ENCODE results near the gene EME2.

The EME2 gene

DNA sequence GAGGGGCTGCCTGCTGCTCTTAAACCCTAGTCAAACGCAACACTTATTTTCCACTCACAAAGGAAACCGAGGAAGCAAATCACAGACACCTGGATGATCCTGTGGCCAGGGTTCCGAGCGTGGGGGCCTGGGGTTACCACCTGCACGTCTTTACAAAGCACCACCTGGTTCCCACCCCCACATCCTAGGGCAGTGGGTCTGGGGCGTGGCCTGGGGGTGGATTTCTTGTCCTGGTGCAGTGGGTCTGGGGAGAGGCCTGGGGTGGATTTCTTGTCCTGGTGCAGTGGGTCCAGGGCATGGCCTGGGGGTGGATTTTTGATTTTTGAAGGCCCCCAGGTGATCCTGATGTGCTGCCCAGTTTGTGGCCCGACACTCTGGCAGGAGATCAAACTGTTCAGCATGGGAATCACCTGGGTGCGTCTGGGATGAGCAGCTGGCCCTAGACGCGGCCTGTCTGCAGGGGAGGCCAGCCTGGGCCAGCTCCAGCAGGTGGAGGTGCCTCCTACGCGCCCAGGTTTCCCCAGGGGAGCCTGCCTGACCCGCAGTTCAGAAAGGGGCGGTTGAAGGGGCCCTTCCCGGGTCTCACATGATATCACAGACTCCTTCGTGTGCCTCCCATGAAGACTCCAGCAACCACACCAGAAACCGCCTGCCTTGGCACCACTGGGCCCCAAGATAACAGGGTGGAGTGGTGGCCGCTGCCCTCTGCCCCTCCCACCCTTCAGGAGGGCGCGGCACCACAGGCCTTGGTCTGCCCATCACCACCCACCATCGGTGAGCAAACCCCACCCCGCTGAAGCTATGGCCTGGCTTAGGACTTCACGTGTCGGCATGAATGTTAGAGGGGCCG, 47.7 kb downstream of the EME2 start:
- Histone ChIP-seq H3K27ac (no peak overlapping the region), H3K4me1 (peaks cover 0 to 17% (median 13%) of the 10 kb centered on the region in 4 donors), H3K36me3 (peaks cover 60 to 77% (median 68%) of the 10 kb centered on the region in 3 donors), H3K4me3 (no peak overlapping the region), H3K27me3 (no peaks in the 10 kb centered on the region), H3K9me3 (no peaks in the 10 kb centered on the region)
- DNase-seq: no peak
- TF ChIP-seq, protein P1, sequence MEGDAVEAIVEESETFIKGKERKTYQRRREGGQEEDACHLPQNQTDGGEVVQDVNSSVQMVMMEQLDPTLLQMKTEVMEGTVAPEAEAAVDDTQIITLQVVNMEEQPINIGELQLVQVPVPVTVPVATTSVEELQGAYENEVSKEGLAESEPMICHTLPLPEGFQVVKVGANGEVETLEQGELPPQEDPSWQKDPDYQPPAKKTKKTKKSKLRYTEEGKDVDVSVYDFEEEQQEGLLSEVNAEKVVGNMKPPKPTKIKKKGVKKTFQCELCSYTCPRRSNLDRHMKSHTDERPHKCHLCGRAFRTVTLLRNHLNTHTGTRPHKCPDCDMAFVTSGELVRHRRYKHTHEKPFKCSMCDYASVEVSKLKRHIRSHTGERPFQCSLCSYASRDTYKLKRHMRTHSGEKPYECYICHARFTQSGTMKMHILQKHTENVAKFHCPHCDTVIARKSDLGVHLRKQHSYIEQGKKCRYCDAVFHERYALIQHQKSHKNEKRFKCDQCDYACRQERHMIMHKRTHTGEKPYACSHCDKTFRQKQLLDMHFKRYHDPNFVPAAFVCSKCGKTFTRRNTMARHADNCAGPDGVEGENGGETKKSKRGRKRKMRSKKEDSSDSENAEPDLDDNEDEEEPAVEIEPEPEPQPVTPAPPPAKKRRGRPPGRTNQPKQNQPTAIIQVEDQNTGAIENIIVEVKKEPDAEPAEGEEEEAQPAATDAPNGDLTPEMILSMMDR (IDR thresholded peaks at IDR 0.05): no peak
- intact Hi-C loops (cut with DNase I; ENCODE audit: low total_unique reads): no loop called here

- H3K4me3 ChIP-seq: no peak overlapping the region
- peaks cover 0 to 23% (median 17%) of the 10 kb centered on the region in 4 donors for H3K4me1 ChIP-seq
- H3K27me3 ChIP-seq: no peaks in the 10 kb centered on the region
- no peak overlapping the region for H3K27ac ChIP-seq
- TF ChIP-seq, protein P1 (IDR thresholded peaks at IDR 0.05): no peak
- H3K36me3 ChIP-seq: peaks cover 59 to 71% (median 64%) of the 10 kb centered on the region in 3 donors
- no peak for DNase-seq
- H3K9me3 ChIP-seq: no peaks in the 10 kb centered on the region
- intact Hi-C loops (cut with DNase I; ENCODE audit: low total_unique reads): no loop called here
Observed at GRCh38 chr16:1820946-1821290, 48.3 kb downstream of the EME2 start.

GRCh38 chr16:1821861-1822611, 49.4 kb downstream of the EME2 start:
- Histone ChIP-seq H3K4me3 (no peak overlapping the region), H3K4me1 (peaks cover 0 to 25% (median 18%) of the 10 kb centered on the region in 4 donors)
- intact Hi-C loops (cut with DNase I; ENCODE audit: low total_unique reads): no loop called here

GRCh38 chr16:1822801-1823200, 50.2 kb downstream of the EME2 start:
- no peaks in the 10 kb centered on the region for H3K9me3 ChIP-seq
- TF ChIP-seq, protein P1 (IDR thresholded peaks at IDR 0.05): no peak
- no peak for DNase-seq
- peaks cover 43 to 52% (median 50%) of the 10 kb centered on the region in 3 donors for H3K36me3 ChIP-seq
- H3K27me3 ChIP-seq: no peaks in the 10 kb centered on the region
- H3K4me3 ChIP-seq: no peak overlapping the region
- peaks cover 0 to 31% (median 20%) of the 10 kb centered on the region in 4 donors for H3K4me1 ChIP-seq
- H3K27ac ChIP-seq: no peak overlapping the region
- intact Hi-C loops (cut with DNase I; ENCODE audit: low total_unique reads): no loop called here

More at GRCh38 chr16:1821861-1822611, 49.4 kb downstream of the EME2 start:
- Histone ChIP-seq H3K27me3 (no peaks in the 10 kb centered on the region), H3K27ac (no peak overlapping the region), H3K36me3 (peaks cover 48 to 60% (median 55%) of the 10 kb centered on the region in 3 donors), H3K9me3 (no peaks in the 10 kb centered on the region)
- no peak for DNase-seq
- TF ChIP-seq, protein P1 (IDR thresholded peaks at IDR 0.05): no peak

DNA sequence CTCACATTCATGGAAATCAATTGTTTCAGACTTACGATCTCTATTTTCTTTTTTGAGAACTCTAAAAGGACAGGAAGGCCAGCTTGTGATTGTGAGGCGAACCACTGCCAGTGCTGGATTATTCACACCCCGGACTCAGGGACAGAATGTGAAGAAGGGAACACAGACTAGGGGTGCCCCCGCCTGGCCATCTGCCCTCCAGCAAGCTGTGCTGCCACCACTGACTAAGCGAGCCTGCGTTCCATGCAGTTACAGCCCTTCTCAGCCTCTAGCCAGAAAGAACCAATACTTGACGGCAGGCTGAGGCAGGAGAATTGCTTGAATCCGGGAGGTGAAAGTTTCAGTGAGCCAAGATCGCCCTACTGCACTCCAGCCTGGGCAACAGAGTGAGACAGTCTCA, 51.2 kb downstream of the EME2 start:
- H3K9me3 ChIP-seq: no peaks in the 10 kb centered on the region
- H3K27ac ChIP-seq: no peak overlapping the region
- H3K4me1 ChIP-seq: peaks cover 0 to 41% (median 25%) of the 10 kb centered on the region in 4 donors
- H3K27me3 ChIP-seq: no peaks in the 10 kb centered on the region
- intact Hi-C loops (cut with DNase I; ENCODE audit: low total_unique reads): no loop called here
- no peak overlapping the region for H3K4me3 ChIP-seq
- H3K36me3 ChIP-seq: peaks cover 33 to 42% (median 39%) of the 10 kb centered on the region in 3 donors
- TF ChIP-seq, protein P1 (IDR thresholded peaks at IDR 0.05): no peak
- DNase-seq: no peak

All from tibial artery (tissue), 4 donors.